ENCODE measurements around the gene SEMA3E.

SEMA3E gene

DNA sequence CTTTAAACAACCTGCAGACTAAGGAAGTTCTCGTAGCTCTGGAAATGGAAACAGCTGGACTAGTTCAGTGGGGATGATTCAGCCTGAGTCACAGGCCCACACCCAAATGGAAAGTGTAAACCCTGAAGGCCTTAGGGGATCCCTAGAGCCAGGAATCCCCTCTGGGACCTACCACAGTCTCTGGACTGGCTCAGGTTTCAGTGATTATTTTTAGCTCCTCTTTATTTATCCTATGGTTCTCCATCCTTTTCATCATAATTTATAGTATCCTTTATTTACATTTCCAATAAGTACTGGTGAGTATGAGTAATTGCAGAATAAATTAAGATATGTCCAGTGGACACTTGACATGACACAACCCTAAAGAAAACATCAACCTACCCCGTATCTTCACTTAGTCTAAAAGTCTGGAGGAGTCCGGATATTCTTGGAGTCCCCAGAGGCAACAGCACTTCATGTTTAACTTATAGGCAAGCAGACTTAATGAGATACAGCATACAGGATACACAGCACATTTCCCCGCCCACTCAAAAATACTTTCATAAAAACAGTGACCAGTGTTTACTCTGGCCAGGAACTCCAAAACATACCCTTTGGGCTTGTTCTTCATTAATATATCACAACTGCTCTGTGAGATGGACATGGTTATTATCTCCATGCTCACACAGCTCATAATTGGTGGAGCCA is 28.4 kb upstream of the SEMA3E start (continued):
- peak; percentile 58; the same call in 1 of the 2 replicates for TF ChIP-seq KLF1 (tag by site-specific recombination; IDR thresholded peaks at IDR 0.05)
- peak; percentile 86 for TF ChIP-seq KLF10 (tag by site-specific recombination; IDR thresholded peaks at IDR 0.05)
- no peak for TF ChIP-seq ZNF544 (tag by site-specific recombination; IDR thresholded peaks at IDR 0.05)
- TF ChIP-seq, protein P1, sequence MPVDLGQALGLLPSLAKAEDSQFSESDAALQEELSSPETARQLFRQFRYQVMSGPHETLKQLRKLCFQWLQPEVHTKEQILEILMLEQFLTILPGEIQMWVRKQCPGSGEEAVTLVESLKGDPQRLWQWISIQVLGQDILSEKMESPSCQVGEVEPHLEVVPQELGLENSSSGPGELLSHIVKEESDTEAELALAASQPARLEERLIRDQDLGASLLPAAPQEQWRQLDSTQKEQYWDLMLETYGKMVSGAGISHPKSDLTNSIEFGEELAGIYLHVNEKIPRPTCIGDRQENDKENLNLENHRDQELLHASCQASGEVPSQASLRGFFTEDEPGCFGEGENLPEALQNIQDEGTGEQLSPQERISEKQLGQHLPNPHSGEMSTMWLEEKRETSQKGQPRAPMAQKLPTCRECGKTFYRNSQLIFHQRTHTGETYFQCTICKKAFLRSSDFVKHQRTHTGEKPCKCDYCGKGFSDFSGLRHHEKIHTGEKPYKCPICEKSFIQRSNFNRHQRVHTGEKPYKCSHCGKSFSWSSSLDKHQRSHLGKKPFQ (tag by site-specific recombination; IDR thresholded peaks at IDR 0.05), result 0 out of 2 replicates have a peak, but pooled peaks have one; percentile 53
- TF ChIP-seq ZNF600 (tag by site-specific recombination; IDR thresholded peaks at IDR 0.05), result no peak
- TF ChIP-seq, protein P2, sequence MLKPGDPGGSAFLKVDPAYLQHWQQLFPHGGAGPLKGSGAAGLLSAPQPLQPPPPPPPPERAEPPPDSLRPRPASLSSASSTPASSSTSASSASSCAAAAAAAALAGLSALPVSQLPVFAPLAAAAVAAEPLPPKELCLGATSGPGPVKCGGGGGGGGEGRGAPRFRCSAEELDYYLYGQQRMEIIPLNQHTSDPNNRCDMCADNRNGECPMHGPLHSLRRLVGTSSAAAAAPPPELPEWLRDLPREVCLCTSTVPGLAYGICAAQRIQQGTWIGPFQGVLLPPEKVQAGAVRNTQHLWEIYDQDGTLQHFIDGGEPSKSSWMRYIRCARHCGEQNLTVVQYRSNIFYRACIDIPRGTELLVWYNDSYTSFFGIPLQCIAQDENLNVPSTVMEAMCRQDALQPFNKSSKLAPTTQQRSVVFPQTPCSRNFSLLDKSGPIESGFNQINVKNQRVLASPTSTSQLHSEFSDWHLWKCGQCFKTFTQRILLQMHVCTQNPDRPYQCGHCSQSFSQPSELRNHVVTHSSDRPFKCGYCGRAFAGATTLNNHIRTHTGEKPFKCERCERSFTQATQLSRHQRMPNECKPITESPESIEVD (tag by site-specific recombination; IDR thresholded peaks at IDR 0.05), result peak; percentile 65; the same call in 1 of the 2 replicates
- 0 out of 2 replicates have a peak, but pooled peaks have one; percentile 43 for TF ChIP-seq ZNF664 (tag by site-specific recombination; IDR thresholded peaks at IDR 0.05)
- TF ChIP-seq WT1 (tag by site-specific recombination; IDR thresholded peaks at IDR 0.05), result peak; percentile 70
- TF ChIP-seq GLIS2 (tag by site-specific recombination; IDR thresholded peaks at IDR 0.05), result peak; percentile 62
- TF ChIP-seq ZNF521 (tag by site-specific recombination; IDR thresholded peaks at IDR 0.05), result no peak
- 0 out of 2 replicates have a peak, but pooled peaks have one; percentile 36 for TF ChIP-seq ZBTB21 (tag by site-specific recombination; IDR thresholded peaks at IDR 0.05)
- TF ChIP-seq ZNF654 (tag by site-specific recombination; IDR thresholded peaks at IDR 0.05; ENCODE audit: low read depth), result no peak; the same call in 1 of the 2 replicates
- TF ChIP-seq, protein P3, sequence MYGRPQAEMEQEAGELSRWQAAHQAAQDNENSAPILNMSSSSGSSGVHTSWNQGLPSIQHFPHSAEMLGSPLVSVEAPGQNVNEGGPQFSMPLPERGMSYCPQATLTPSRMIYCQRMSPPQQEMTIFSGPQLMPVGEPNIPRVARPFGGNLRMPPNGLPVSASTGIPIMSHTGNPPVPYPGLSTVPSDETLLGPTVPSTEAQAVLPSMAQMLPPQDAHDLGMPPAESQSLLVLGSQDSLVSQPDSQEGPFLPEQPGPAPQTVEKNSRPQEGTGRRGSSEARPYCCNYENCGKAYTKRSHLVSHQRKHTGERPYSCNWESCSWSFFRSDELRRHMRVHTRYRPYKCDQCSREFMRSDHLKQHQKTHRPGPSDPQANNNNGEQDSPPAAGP (tag by site-specific recombination; IDR thresholded peaks at IDR 0.05), result peak; percentile 55; the same call in 1 of the 2 replicates
- TF ChIP-seq ZNF843 (tag by site-specific recombination; IDR thresholded peaks at IDR 0.05), result peak; percentile 88
- TF ChIP-seq, protein P4, sequence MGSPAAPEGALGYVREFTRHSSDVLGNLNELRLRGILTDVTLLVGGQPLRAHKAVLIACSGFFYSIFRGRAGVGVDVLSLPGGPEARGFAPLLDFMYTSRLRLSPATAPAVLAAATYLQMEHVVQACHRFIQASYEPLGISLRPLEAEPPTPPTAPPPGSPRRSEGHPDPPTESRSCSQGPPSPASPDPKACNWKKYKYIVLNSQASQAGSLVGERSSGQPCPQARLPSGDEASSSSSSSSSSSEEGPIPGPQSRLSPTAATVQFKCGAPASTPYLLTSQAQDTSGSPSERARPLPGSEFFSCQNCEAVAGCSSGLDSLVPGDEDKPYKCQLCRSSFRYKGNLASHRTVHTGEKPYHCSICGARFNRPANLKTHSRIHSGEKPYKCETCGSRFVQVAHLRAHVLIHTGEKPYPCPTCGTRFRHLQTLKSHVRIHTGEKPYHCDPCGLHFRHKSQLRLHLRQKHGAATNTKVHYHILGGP (tag by site-specific recombination; IDR thresholded peaks at IDR 0.05), result peak; percentile 68; the same call in 1 of the 2 replicates
- TF ChIP-seq MZF1 (tag by site-specific recombination; IDR thresholded peaks at IDR 0.05; ENCODE audit: borderline replicate concordance), result peak; percentile 99
- TF ChIP-seq, protein P5, sequence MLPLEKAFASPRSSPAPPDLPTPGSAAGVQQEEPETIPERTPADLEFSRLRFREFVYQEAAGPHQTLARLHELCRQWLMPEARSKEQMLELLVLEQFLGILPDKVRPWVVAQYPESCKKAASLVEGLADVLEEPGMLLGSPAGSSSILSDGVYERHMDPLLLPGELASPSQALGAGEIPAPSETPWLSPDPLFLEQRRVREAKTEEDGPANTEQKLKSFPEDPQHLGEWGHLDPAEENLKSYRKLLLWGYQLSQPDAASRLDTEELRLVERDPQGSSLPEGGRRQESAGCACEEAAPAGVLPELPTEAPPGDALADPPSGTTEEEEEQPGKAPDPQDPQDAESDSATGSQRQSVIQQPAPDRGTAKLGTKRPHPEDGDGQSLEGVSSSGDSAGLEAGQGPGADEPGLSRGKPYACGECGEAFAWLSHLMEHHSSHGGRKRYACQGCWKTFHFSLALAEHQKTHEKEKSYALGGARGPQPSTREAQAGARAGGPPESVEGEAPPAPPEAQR (tag by site-specific recombination; IDR thresholded peaks at IDR 0.05), result no peak
- TF ChIP-seq GLI4 (tag by site-specific recombination; IDR thresholded peaks at IDR 0.05), result no peak
- TF ChIP-seq ZNF24 (tag by site-specific recombination; IDR thresholded peaks at IDR 0.05), result peak; percentile 90
- TF ChIP-seq PRDM1 (tag by site-specific recombination; IDR thresholded peaks at IDR 0.05), result 0 out of 2 replicates have a peak, but pooled peaks have one; percentile 21
- no peak for TF ChIP-seq ZNF248 (tag by site-specific recombination; IDR thresholded peaks at IDR 0.05)
- no peak for TF ChIP-seq ZNF560 (tag by site-specific recombination; IDR thresholded peaks at IDR 0.05; ENCODE audit: borderline replicate concordance)
- no peak for TF ChIP-seq ZNF140 (tag by site-specific recombination; IDR thresholded peaks at IDR 0.05)
- peak; percentile 90 for TF ChIP-seq TCF7L2 (IDR thresholded peaks at IDR 0.05; ENCODE audit: borderline replicate concordance, low read depth, low read length)
- TF ChIP-seq ZBTB17 (tag by site-specific recombination; IDR thresholded peaks at IDR 0.05), result 0 out of 2 replicates have a peak, but pooled peaks have one; percentile 26
- TF ChIP-seq ZNF501 (tag by site-specific recombination; IDR thresholded peaks at IDR 0.05), result 0 out of 2 replicates have a peak, but pooled peaks have one; percentile 49
- no peak for TF ChIP-seq ZNF311 (tag by site-specific recombination; IDR thresholded peaks at IDR 0.05; ENCODE audit: borderline replicate concordance)
- TF ChIP-seq GLI2 (tag by site-specific recombination; IDR thresholded peaks at IDR 0.05; ENCODE audit: borderline replicate concordance, low read depth), result peak; percentile 68
- TF ChIP-seq ZNF768 (tag by site-specific recombination; IDR thresholded peaks at IDR 0.05), result no peak
